ENCODE data around the gene SH3BP5.

SH3BP5 gene

DNA sequence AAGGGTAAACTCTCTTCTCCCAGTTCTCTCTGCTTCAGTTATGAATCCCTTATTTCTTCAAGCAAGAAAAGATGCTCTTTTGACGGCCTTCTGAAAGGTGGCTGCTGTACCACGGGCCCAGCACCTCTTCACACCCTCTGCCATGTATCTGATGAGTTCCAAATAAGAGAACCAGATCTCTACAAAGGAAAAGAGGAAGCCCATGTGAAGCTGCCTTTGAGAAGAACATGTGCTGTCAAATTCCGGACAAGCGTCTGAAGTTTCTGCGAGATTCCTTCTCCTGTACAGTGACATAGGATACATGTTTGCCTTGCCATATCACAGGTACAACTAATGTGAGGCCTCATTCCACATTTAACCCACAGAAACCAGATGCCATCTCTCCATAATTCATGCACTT lies 59.2 kb downstream of the SH3BP5 start:
- DNase-seq, result no peak

DNA sequence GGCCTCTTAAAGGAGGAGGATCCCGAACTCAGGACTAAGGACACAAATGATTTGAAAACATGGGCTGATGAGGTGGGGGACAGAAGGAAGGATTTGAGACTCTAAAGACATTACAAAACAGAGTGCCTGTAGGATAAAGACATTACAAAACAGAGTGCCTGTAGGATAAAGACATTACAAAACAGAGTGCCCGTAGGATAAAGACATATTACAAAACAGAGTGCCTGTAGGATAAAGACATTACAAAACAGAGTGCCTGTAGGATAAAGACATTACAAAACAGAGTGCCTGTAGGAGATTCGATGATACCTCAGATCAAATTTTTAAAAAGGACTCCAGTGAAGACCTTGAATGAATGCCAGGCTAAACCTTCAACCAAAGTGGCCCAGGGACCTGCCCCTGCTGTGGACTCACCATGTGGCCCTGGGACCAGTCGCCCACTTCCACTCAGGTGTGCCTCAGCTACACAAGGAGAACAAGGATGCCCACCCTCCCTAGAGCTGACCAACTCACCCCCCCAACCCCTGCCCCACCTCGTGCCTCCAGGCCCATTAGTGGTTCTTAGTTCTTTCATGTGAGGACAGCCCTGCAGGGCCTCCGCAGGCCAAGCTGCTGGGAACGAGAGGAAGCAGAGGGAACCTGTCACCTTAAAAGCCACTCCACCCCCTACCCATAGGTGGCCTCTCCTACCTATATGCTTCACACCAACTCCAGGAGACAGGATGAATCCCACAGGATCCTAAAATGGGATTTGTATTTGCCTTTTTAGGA lies 59.8 kb downstream of the SH3BP5 start:
- DNase-seq, result no peak

DNA sequence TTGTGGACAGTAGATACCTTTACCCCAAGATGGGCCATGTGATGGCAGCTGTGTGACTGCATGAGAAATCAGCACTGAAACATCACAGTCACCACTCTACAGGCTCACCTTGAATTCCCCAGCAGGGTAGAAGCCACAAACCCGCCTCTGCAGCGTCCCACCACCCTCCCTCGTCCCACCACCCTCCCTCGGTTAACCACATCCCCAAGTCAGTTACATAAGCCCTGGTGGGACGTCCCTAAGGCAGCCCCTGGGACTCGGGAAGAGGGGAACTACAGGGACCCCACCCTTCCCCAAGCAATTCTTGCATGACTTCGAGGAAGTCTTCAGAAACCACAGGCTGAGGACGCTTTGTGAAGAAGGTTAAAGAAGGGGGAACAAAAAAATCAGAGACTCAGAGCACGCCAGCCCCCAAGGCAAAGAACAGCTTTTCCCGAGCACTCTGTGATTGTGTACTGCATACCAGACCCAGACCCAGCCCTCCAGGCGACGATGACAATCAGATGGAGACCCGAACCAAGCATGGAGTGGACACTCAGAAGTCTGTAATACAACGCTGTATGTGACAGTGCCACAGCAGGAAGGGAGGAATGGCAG lies 60.5 kb downstream of the SH3BP5 start:
- no peak for DNase-seq

DNA sequence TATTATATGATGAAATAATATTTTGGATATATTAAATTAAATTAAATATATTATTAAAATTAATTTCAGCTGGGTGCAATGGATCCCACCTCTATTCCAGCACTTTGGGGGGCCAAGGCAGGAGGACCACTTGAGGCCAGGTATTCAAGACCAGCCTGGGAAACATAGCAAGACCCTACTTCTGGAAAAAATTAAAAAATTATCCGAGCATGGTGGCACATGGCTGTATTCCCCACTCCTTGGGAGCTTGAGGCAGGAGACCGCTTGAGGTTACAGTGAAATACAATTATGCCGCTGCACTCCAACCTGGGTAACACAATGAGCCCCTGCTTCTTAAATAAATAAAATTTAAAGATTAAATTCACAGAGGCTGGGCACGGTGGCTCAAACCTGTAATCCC lies 61.4 kb downstream of the SH3BP5 start:
- no peak for DNase-seq

DNA sequence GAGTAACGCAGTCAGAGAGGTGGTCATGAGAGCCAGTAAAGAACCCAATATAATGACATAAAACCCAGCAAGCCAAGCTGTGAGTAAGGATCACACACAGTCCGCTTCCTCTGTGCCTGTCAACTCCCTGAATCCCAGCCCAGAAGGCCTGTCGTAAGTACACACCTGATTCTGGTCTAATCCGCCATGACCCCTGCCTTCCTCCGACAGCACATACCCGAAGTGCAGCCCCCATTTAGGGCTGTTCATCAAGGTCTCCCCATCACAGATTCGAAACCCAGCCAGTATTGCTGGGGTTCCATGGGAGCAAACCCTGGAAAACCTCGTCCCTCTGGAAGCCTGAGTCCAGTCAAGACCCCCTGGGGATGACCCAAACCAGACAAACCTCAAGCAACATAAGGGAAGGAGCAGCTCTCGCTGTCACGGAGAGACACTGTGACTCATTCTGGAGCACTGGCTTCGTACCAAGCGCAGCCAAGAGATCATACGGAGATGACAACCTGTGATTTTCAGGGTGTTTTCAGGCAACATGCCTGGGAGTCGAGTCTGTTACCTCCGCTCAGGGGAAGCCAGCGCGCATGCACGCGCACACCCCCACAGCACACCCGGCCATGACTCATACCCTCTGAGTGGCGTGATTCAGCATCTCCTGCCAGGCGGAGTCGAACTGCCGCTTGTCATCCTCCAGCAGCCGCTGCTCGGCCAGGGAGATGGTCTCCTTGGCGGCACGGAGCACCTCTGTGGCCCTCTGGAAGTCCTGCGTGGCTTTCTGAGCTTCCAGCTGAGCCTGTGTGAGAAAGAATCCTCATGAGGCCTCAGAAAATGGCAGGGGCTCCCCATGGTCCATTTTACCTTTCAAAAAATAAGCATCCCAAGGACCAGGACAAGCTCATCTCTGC lies 63.0 kb downstream of the SH3BP5 start:
- DNase-seq, result peak; percentile 95

DNA sequence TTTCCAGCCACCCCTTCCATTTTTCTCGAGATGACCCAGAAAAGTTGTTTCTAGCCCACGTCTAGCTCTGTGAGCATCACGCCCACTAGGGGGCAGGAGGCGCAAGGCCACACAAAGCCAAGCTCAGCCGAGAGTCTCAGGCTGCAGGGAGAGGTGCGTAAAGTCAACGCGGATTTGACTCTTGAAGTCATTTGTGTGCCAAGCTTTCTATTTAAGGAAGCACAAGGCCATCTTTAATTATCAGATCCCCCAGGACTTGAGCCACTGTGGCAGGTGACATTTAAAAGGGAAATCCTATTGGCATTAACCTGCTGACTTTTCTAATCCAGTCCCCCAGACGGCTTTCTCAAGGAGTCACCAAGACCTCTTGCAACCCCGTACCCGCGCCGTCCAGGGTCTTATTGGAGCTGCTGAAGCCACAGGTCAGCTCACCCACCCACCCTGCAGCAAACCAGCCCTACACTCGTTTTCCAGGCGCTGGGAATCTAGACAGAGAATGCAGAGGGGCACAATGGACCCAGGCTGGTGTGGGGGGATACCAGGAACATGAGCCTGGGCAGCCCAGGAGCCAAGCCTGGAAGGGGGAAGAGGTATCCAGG lies 64.3 kb downstream of the SH3BP5 start:
- peak; percentile 83 for DNase-seq

DNA sequence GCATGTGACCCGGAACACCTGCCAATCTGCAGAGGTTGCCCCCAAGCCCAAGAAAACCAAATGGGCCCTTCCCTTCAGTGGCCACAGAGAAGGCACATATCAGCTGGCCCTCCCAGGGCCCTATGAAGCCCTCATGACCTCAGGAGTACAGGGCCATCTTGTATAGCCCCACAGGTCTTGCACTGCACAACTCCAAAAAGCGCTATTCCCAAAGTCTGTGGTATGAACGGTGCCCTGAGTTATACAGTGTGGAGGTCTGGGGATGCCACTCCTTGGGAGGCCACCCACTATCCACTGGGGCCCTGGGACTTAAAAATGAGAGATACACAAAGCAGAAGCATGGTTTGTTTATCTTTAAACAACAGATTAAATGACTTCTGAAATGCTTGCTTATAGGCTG lies 64.9 kb downstream of the SH3BP5 start:
- DNase-seq, result no peak

DNA sequence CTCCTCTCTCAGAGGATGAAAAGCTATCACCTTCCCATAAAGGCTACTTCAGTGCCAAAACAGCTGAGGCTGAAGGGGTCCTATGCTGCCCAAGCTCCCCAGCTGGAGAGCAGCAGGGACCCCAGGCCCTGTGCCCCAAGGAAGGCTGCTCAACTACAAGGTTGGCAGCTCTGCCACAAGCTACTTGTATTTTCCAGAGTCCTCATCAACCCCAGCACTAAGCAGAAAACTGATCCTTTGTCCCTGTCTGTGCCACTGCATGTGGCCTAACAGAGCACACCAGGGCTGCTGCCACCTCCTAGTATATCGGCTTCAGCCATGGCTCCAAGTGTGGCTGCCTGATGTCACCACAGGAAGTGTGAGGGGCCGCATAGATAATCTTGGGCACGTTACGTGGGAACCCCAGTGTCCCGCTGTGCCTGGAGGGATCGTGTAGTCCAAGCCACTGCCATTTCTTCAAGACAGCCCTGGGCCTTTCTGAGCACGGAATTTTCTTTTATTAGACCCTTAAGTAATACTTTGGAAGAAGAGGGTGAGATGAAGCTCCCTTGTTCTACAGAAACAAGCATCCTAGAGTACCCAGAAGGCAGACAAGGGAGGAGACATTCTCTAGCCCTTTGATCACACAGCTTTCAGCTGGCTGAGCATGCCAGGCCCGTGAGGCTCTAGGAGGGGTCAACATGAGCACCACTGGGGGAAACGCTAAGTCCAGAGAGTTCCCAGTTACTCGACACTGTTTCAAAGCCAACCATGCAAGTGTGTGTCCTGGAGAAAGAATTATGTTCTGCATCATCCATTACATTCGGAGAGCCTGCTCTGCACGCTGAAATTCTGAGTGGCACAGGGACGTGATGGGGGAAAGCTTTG lies 65.6 kb downstream of the SH3BP5 start:
- no peak for DNase-seq

DNA sequence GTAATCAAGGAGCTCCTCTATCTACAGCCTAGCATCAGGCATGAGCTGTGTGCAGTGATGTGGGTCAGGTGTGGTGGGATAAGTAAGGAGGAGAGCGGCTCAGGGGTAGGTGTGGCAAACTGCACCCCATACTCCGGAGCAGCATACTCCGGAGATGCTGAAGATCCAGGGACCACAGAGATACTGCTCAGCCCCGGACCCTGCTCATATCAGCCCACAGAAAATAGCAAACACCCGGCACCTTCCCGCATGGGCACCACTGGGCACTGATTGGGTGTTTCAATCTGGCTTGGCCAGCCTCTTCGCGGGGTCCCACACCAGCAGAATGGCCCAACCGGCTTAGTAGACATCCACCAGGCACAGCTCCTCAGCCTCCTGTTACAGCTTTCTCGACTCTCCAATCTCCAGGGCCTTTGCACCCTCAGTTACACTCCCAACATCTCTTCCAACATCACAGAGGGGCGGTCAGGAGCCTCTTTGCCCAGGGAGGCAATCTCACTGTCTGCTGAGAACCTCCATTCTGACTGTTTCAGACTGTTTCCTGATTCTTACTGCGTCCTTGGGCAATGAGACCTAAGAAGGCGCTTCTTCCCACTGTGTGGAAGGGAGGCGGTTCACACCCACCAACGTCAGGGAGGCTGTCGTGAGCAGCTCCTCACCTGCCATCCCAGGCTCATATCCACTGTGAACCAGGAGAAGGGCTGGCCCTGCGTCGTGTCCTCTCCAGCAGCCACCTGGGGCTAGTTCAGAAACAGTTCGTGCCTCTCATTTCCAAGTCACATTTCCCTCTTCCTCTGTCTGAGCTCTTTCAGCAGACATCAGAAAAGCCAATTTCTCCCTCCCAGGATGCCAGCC lies 66.5 kb downstream of the SH3BP5 start:
- DNase-seq, result no peak

DNA sequence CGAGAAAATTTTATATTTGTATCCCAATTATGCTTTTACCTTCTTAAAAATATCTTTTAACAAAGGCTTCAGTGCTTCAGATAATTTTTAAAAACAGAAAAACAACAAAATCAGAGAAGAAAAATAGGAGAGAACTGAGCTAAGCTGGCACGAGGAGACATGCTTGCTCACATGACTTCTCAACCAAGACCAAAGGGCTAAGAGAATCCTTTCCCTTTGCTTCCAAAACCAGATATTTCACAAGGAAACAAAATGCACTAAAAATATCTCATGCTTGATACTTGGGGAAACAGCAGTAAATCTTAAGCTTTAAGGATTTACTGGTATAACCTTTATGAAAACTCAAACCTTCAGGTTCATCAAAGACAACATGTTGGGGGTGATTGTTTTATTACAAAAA lies 67.9 kb downstream of the SH3BP5 start:
- DNase-seq, result no peak

DNA sequence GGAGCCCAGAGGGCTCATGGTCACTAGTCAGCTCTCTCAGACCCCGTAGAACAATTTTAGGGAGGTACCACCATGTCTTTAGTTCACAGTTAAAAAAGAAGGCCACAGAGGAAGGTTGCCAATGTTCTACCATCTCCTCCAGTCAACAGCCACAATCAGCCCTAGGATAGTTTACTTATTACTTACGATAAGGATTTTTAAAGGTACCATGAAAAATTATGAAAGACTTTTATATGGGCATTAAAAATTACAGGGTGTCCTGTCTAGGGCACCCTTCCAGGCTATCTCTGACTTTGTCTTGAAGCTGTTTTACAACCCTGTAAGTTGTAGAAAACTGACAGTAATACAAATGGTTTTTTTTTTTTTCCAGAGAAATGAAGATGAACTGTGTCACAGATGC lies 68.5 kb downstream of the SH3BP5 start:
- no peak for DNase-seq

DNA sequence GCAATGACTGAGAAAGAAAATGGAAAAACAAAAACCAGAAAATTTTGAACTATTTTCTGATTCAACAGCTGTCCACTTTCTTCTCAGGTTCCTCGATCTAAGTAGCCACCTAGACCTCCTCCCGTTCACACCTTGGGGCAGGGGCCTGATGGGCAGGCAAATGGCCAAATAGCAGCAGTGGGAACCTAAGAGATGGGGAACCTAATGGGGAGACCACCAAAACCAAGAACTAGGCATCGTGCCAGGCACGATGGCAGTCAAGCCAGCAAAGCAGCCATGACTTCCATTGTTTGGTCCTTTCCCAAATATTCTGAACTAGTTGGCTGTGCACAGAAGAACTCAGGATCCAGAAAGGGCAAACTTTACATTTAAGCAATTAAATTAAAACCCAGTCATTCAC lies 69.3 kb downstream of the SH3BP5 start:
- no peak for DNase-seq

DNA sequence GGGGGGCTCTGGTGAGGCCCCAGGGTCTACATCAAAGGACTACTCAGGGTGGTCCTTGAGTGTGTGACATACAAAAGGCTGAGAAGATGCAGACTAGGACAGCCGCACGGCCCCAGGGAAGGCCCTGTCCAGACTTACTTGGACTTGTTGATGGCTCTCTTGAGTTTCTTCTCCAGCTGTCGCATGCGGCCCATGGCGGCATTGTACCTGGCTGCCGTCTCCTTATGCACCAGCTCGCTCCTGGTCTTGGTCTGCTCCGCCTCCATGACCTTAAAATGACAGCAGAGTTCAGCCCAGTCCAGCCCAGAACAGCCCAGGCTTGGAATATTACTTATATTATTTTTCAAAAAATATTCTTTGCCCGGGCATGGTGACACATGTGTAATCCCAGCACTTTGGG lies 70.4 kb downstream of the SH3BP5 start:
- DNase-seq, result no peak

DNA sequence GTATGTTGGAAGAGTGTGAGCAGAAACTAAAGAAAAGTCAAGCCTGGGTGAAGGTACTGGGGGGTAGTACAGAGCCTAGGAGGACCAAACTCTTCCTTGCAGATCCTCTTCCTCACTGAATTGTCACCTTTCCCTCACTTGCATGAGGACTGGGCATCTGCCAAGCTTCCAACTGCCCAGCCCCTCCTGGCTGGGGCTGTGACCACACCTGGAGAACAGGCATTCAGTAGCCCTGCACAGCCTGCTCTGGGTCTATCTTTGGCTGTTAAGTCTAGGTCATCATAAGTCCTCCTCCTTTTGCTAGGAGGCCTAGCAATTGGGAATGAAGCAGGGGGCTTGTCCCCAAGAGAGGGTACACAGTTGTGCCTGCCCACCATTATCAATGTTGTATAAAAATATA lies 71.1 kb downstream of the SH3BP5 start:
- no peak for DNase-seq

DNA sequence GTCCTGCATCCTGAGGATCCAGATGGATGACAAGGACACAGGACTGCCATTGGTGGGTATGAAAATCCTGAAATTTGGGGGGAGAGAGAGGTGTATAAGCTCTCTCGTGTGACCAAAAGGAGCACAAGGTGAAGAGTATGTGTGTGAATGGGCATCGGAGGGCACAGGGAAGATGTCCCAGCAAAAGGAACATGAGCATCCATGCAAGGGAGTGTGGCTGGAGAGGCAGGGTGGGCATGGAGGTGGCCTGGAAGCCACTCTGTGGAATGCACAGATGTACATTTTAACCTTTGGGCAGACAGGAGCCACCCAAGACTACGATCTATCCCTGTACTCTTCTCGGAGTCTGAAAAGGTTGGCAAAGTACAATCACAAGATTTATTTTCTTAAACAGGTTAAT lies 71.9 kb downstream of the SH3BP5 start:
- DNase-seq, result no peak

DNA sequence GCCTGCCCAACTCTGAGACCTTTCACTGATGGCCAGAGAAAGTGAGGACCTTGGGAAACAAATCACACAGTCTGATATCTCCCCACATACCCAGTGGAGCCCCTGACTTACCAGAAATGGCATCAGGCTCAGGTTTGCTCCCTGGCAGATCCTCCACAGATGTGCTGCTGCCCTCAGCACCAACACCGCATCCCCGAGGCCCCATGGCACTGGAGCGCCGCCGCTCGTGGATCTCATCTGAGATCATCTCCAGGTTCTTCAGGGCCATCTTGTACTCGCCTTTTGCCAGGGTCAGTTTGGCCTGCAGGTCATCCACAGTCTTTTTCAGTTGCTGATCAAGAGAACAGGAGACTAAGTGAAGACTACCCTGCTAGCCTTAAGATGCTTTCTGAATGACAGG lies 73.7 kb downstream of the SH3BP5 start:
- no peak for DNase-seq

DNA sequence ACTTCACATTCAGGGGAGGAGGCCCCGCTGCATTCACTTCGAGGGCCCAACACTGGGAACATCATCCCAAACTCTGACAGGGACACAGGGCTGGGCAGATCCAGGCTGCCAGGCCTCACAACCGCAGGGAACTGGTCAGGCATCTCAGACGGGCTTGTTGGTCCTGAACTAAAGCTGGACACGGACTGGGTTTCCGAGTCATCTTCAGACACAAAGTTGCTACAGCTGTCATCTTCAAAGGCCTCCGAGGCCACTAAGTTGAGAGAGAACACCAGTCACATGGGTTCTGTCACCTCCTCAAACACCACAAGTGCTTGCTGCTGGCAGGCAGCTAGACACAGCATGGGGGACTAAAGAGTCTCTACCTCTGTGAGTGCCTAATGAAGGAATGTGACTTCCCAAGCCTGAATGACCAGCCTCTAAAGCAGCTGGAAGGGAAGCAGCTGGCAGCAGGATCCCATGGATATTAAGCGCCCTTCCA lies 75.5 kb downstream of the SH3BP5 start:
- DNase-seq, result no peak

DNA sequence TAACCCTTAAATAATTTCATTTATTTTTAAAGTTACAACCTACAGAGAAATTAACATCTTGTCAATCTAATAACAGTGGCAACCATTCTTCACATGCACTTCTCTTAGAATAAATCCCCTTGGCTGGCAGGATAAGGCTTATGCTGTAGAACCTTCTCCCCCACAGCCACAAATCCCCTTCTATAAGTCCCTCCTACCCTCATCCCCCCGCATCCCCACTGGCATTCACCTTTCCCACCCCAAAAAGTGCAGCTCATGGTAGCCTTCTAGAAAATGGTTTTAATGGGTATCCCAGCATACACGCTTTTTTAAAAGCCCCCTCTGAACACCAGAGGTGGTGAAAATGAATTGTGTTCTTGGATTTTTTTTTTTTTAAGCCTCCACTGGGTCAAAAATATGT lies 77.2 kb downstream of the SH3BP5 start:
- no peak for DNase-seq

DNA sequence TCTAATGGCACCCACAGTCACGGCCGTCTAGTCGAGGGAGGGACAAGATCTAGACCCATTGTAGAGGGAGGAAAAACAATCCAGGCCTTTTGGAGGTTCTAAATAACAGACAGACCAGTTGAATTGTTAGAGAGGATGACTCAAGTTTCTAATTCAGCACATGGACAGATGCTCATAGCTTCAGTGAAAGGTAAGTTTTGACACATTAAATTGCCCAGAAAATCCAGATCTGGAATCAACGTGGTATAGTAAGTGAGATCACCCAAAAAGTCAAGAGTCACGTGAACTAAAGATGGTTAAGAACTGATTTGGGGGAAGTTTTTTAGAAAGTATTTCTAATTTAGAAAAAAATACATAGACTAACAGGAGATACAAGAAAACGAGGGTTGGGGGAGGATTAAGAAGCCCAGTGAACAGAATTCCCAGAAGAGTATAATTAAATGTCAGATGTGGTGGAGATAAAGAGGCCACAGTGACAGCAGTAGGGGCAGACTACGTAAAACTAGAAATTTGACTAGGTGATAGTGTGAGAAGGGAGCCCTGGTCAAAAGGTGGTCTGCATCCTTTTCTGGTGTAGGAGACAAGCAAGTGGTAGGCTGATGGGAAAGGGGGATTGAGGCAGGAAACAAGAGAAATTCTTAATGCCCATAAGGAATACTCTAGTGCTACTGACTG lies 79.2 kb downstream of the SH3BP5 start:
- no peak for DNase-seq

DNA sequence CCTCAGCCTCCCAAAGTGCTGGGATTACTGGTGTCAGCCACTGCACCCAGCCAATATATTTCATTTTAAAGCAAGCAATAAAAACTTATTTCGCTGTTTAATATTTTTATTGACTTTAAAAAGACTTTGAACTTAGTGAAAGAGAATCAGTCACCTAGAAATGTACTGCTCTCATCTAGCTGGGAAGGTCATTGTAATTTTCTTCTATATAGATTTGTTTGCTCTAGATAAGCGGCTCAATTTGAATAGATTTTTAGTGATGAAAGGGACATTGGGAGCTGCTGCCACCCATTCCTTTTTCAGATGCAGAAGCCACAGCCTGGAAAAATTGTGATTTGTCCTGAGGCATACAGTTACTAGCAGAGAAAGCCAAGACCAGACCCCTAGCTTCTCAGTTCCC lies 86.2 kb downstream of the SH3BP5 start:
- no peak for DNase-seq

Data from fibroblast of skin of abdomen (primary cell).